Anterior cingulate cortex (tissue), 58 donors: ENCODE measurements around the gene NAB1.
"Not testable (repeated sequence)": the region's sequence is repeated elsewhere in the genome, so short reads cannot be mapped to it uniquely, and the experiment has no call there.

ENCODE experiments used
- DNase-seq, 58 donors: peaks; one replicate each; lab custom pipeline; 2025; lab: John Stamatoyannopoulos, UW

Gene NAB1

DNA sequence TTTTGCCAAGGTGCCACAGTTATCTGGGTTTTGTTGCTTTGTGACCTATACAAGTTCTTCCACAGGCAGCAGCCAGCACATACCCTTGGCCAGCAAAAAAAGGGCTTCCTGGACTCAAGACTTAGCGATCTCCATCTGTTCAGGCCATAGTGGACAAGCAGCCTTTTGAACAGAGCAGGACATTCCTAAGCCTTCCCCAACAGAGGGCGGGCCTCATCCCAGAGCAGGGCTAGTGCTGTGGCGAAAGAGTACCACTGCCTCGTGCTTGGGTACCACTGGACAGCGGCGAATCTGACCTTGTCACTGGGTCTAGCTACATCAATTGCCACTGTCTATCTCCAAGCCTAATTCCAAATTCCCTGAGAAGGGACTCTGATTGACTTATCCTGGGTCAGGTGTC is 56.4 kb downstream of the NAB1 start:
- no peak for DNase-seq

GRCh38 chr2:190707726-190708125 is 58.8 kb downstream of the NAB1 start:
- DNase-seq, result no peak

DNA sequence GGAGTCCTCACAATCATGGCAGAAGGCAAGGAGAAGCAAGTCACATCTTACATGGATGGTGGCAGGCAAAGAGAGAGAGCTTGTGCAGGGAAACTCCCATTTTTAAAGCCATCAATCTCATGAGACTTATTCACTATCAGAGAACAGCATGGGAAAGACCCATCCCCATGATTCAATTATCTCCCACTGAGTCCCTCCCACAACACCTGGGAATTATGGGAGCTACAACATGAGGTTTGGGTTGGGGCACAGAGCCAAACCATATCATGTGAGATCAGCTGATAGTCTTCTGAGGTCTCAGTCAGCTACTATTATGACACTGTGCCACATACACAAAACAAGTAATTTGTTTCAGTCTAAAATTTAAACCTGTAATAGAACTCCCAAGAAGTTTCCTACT is 59.8 kb downstream of the NAB1 start:
- not testable (repeated sequence) for DNase-seq

- DNase-seq, result no peak
These were observed 62.2 kb downstream of the NAB1 start for GRCh38 chr2:190711069-190711468.

GRCh38 chr2:190713471-190713870 is 64.6 kb downstream of the NAB1 start:
- DNase-seq, result no peak

- no peak for DNase-seq
These were observed 66.1 kb downstream of the NAB1 start for GRCh38 chr2:190714958-190715357.

- DNase-seq, result no peak
These were observed 67.4 kb downstream of the NAB1 start for GRCh38 chr2:190716176-190716807.

DNA sequence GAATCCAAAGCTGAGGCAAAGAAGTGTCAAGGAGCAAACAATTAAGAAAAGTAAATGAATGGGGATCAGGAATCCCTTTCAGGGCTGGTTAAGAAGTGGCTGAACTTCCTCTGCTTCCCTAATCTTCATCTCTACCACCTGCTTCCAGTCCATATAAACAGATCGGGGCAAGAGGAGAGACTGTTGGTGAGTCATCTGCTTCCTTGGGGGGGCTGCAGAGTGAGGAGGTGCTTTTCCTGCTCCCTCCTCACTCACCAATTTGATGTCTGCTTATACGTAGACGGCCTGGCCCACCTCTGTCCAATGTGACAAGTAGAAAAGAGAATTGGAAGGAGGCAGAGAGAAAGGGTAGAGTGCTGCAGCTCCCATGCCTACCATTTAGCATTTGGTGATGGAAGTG is 68.4 kb downstream of the NAB1 start:
- DNase-seq, result no peak

GRCh38 chr2:190717764-190718651 is 69.1 kb downstream of the NAB1 start:
- DNase-seq, result no peak

- DNase-seq, result no peak
These were observed 70.0 kb downstream of the NAB1 start for GRCh38 chr2:190718652-190719526.

DNA sequence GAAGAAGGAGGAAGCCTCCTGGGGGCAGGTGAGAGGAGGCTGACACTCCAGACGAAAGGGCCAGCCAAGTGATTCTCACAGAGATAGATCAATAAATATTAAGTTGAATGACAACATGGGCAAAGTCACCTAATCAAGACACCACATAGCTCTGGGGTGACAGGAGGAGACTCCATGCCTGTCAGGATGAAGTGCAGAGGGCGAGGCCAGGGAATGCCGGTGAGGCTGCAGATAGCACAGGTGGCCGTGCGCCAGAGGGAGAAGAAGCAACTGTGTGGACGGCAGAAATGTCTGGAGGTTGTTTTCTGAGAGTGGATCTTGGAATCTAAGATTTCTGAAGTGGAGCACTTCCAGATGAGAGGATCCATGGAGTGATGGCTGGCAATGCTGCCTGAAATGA is 71.4 kb downstream of the NAB1 start:
- no peak for DNase-seq

DNA sequence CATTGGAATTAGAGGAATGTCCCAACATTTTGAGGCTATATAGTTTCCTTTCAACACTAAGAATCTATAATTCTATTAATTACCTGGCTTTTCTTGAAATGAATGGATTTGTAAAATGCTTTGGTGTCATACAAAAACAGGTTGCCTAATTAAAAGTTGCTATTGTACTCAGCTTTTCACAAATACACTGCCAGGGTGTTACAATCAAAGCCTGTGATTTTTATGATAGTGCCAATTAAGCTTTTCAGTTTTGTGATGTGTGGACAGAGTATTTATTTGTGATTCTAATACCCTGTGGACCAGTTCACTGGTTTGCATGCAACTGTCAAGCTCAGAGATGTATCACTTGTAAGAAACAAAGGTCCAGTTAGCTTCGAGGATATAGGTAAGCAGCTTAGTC is 71.8 kb downstream of the NAB1 start:
- DNase-seq, result no peak

DNA sequence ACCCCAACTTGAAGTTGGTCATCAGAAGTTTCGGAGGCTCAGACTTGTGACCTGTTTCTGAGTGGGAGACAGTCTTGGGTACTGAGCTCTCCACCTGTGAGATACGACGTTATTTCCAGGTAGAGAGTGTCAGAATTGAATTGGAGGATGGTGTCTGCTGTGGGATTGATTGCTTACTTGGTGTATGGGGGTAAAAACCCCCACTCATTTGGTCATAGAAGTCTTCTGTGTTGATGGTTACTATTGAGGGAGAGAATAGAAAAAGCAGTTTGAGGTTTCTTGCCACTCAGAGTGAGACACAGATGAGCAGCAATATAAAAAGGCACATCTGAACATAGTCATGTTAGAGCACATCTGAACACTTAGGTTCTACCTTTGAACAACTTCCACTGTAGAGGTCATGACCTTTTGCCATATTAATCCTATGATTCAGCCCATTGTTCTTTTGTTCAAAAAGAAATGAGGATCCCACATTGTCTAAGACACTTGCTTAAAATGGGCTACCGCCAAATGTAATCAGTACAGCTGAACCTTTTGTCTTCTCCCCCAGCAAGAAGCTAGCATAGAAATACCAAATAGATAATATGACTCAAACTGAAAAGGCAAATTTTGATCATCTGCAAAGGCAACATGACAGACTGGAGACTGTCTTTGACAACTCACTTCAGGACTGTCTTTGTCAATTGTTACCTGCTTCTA is 73.3 kb downstream of the NAB1 start:
- no peak for DNase-seq

- DNase-seq, result no peak
These were observed 74.0 kb downstream of the NAB1 start for GRCh38 chr2:190722835-190723234.

GRCh38 chr2:190723397-190724090 is 74.7 kb downstream of the NAB1 start:
- no peak for DNase-seq

DNA sequence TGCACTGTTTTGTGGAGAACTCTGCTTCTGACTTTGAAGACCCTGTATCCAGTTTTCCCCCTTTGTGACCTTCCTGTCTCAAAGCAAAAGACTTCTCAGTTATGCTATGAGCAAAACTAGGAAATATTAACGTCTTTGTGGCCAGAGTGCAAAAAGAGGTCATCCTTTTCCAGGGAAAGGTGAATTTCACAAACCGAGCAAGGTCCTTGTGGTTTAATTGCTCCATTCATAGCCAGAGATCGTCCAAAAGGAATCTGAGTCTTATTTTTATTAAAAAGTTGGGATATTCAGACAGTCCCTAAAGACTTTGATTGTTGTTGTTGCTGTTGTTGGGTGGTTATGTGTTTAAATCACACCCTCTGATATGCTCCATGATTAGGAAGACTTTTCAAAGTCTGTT is 77.4 kb downstream of the NAB1 start:
- DNase-seq, result no peak

GRCh38 chr2:190736355-190736754 is 87.5 kb downstream of the NAB1 start:
- DNase-seq, result no peak

DNA sequence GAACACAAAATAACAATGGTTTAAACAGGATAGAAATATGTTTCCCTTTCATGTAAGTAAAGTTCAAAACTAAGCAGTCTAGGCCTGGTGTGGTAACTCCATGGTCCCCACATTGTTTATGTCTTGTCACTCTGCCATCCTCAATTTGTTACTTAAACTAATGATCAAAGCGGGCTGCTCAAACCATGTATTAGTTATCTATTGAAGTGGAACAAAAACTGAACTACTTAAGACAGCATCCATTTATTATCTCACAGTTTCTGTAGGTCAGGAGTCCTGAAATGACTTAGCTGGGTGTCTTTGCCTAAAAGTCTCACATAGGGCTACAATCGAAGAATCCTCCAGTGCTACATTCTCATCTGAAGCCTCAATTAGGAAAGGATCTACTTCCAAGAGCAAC is 91.6 kb downstream of the NAB1 start:
- DNase-seq, result no peak
